ENCODE measurements around the gene PAFAH1B2. TPM values are rescaled to one million over a fixed set of nuclear protein-coding genes. Genes with fewer than 3 reads are reported as not detected.
"Not testable (repeated sequence)": the region's sequence is repeated elsewhere in the genome, so short reads cannot be mapped to it uniquely, and the experiment has no call there.

PAFAH1B2 gene
- polyA plus RNA-seq, 1 donor from 2014 or later: 85.9 TPM

- Histone ChIP-seq H3K9ac (ENCODE audit: low read length) (no peak overlapping the region), H3K36me3 (ENCODE audit: insufficient read depth, low read length) (no peaks in the 10 kb centered on the region), H3K27ac (ENCODE audit: low read length) (no peak overlapping the region), H3K9me2 (ENCODE audit: insufficient read depth, low read length) (no peaks in the 10 kb centered on the region), H3K9me3 (ENCODE audit: low read length) (no peaks in the 10 kb centered on the region), H3K4me3 (ENCODE audit: low read length) (no peak overlapping the region), H3K4me2 (ENCODE audit: low read length) (no peak overlapping the region), H3K27me3 (ENCODE audit: insufficient read depth, low read depth, low read length) (no peaks in the 10 kb centered on the region), H4K20me1 (ENCODE audit: insufficient read depth) (no peaks in the 10 kb centered on the region), H3F3A (ENCODE audit: insufficient read depth, low read length, poor library complexity, severe bottlenecking) (no peaks in the 10 kb centered on the region), H3K79me2 (replicated peaks; ENCODE audit: insufficient read depth, low read length) (no peaks in the 10 kb centered on the region), H2AFZ (ENCODE audit: low read depth, low read length) (no peak overlapping the region)
- TF ChIP-seq SMC3 (conservative IDR thresholded peaks at IDR 0.05; ENCODE audit: poor library complexity) (no peak), TAF1 (IDR thresholded peaks at IDR 0.05; ENCODE audit: low read depth) (no peak)
Observed at GRCh38 chr11:117204283-117205080, 60.4 kb downstream of the PAFAH1B2 start.

- H3K27ac ChIP-seq (ENCODE audit: low read length): no peak overlapping the region
- no peaks in the 10 kb centered on the region for H3K27me3 ChIP-seq (ENCODE audit: insufficient read depth, low read depth, low read length)
- H4K20me1 ChIP-seq (ENCODE audit: insufficient read depth): no peaks in the 10 kb centered on the region
- H3K4me3 ChIP-seq (ENCODE audit: low read length): no peak overlapping the region
- H3K36me3 ChIP-seq (ENCODE audit: insufficient read depth, low read length): no peaks in the 10 kb centered on the region
- H3K79me2 ChIP-seq (replicated peaks; ENCODE audit: insufficient read depth, low read length): no peaks in the 10 kb centered on the region
- H3K9ac ChIP-seq (ENCODE audit: low read length): no peak overlapping the region
- no peak overlapping the region for H3K4me2 ChIP-seq (ENCODE audit: low read length)
- H3K9me2 ChIP-seq (ENCODE audit: insufficient read depth, low read length): no peaks in the 10 kb centered on the region
- no peak overlapping the region for H2AFZ ChIP-seq (ENCODE audit: low read depth, low read length)
- H3F3A ChIP-seq (ENCODE audit: insufficient read depth, low read length, poor library complexity, severe bottlenecking): no peaks in the 10 kb centered on the region
- TF ChIP-seq MXI1 (conservative IDR thresholded peaks at IDR 0.05; ENCODE audit: poor library complexity, severe bottlenecking): no peak
- TF ChIP-seq SMC3 (conservative IDR thresholded peaks at IDR 0.05; ENCODE audit: poor library complexity): no peak
- no peak for TF ChIP-seq CTCF (IDR thresholded peaks at IDR 0.05; ENCODE audit: poor library complexity, severe bottlenecking)
- TF ChIP-seq EZH2 (IDR thresholded peaks at IDR 0.05; ENCODE audit: borderline replicate concordance, insufficient read depth, low read length, poor library complexity, severe bottlenecking): no peak
- TF ChIP-seq REST (IDR thresholded peaks at IDR 0.05; ENCODE audit: borderline replicate concordance): no peak
- no peak for TF ChIP-seq POLR2AphosphoS5 (IDR thresholded peaks at IDR 0.05)
- TF ChIP-seq EP300 (conservative IDR thresholded peaks at IDR 0.05; ENCODE audit: poor library complexity, severe bottlenecking): no peak
- no peak for TF ChIP-seq TAF1 (IDR thresholded peaks at IDR 0.05; ENCODE audit: low read depth)
- TF ChIP-seq RAD21 (conservative IDR thresholded peaks at IDR 0.05): no peak
- no peaks in the 10 kb centered on the region for H3K9me3 ChIP-seq (ENCODE audit: low read length)
Observed at GRCh38 chr11:117205211-117205818, 61.2 kb downstream of the PAFAH1B2 start.

GRCh38 chr11:117206111-117206510 is 62.0 kb downstream of the PAFAH1B2 start:
- H4K20me1 ChIP-seq (ENCODE audit: insufficient read depth); H3K9me2 ChIP-seq (ENCODE audit: insufficient read depth, low read length); H3K27ac ChIP-seq (ENCODE audit: low read length); H3K4me2 ChIP-seq (ENCODE audit: low read length); H3K27me3 ChIP-seq (ENCODE audit: insufficient read depth, low read depth, low read length); H2AFZ ChIP-seq (ENCODE audit: low read depth, low read length); H3K9ac ChIP-seq (ENCODE audit: low read length); H3K36me3 ChIP-seq (ENCODE audit: insufficient read depth, low read length); H3K4me3 ChIP-seq (ENCODE audit: low read length); H3K79me2 ChIP-seq (replicated peaks; ENCODE audit: insufficient read depth, low read length); H3F3A ChIP-seq (ENCODE audit: insufficient read depth, low read length, poor library complexity, severe bottlenecking); H3K9me3 ChIP-seq (ENCODE audit: low read length): not testable (repeated sequence)

GRCh38 chr11:117206859-117207258 is 62.8 kb downstream of the PAFAH1B2 start:
- H3K9me2 ChIP-seq (ENCODE audit: insufficient read depth, low read length); H3K27ac ChIP-seq (ENCODE audit: low read length); H3K36me3 ChIP-seq (ENCODE audit: insufficient read depth, low read length); H3K27me3 ChIP-seq (ENCODE audit: insufficient read depth, low read depth, low read length); H3F3A ChIP-seq (ENCODE audit: insufficient read depth, low read length, poor library complexity, severe bottlenecking); H3K79me2 ChIP-seq (replicated peaks; ENCODE audit: insufficient read depth, low read length); H3K9ac ChIP-seq (ENCODE audit: low read length); H3K4me2 ChIP-seq (ENCODE audit: low read length); H3K4me3 ChIP-seq (ENCODE audit: low read length); H2AFZ ChIP-seq (ENCODE audit: low read depth, low read length); H4K20me1 ChIP-seq (ENCODE audit: insufficient read depth); H3K9me3 ChIP-seq (ENCODE audit: low read length): not testable (repeated sequence)

- not testable (repeated sequence) for H3K27me3 ChIP-seq (ENCODE audit: insufficient read depth, low read depth, low read length); H2AFZ ChIP-seq (ENCODE audit: low read depth, low read length)
Observed at GRCh38 chr11:117207481-117207880, 63.4 kb downstream of the PAFAH1B2 start.

More at GRCh38 chr11:117207481-117207880, 63.4 kb downstream of the PAFAH1B2 start:
- not testable (repeated sequence) for H3K27ac ChIP-seq (ENCODE audit: low read length); H4K20me1 ChIP-seq (ENCODE audit: insufficient read depth); H3K9me2 ChIP-seq (ENCODE audit: insufficient read depth, low read length); H3K79me2 ChIP-seq (replicated peaks; ENCODE audit: insufficient read depth, low read length); H3K36me3 ChIP-seq (ENCODE audit: insufficient read depth, low read length); H3F3A ChIP-seq (ENCODE audit: insufficient read depth, low read length, poor library complexity, severe bottlenecking); H3K9me3 ChIP-seq (ENCODE audit: low read length); H3K4me2 ChIP-seq (ENCODE audit: low read length); H3K9ac ChIP-seq (ENCODE audit: low read length); H3K4me3 ChIP-seq (ENCODE audit: low read length)
